Heart left ventricle (tissue), 16 donors: ENCODE data around the gene LCE4A. TPM values are rescaled to one million over a fixed set of nuclear protein-coding genes. Genes with fewer than 3 reads are reported as not detected.

Source experiments
- ATAC-seq, 4 donors: fragments of 200-7000 bp; cut with Tn5 transposase; one replicate each; pipeline ENCODE4 v1.9.1; 2020 to 2022; ENCODE audit warnings: moderate library complexity in 4 of 4, mild to moderate bottlenecking in 3 of 4, moderate number of reproducible peaks in 1 of 4
- DNase-seq, 5 donors: peaks; one replicate each; pipeline ENCODE4 v3.0.0-alpha.2; 2020
- H3K27ac ChIP-seq, 12 donors: fragments of 200-600 bp; sonication (generic) in 4 of 12; one replicate each; pipeline versions ENCODE4 v1.5.0 to v1.8.0; 2016 to 2022; ENCODE audit warnings: mild to moderate bottlenecking in 2 of 12
- H3K27me3 ChIP-seq, 9 donors: fragments of 200-600 bp; sonication (generic) in 2 of 9; one replicate each; pipeline versions ENCODE4 v1.5.1 to v1.8.0; 2016 to 2022; ENCODE audit warnings: mild to moderate bottlenecking in 3 of 9
- H3K36me3 ChIP-seq, 9 donors: fragments of 200-600 bp; sonication (generic) in 2 of 9; one replicate each; pipeline versions ENCODE4 v1.5.0 to v1.8.0; 2018 to 2022; ENCODE audit warnings: mild to moderate bottlenecking in 2 of 9
- H3K4me1 ChIP-seq, 12 donors: fragments of 200-600 bp; sonication (generic) in 4 of 12; one replicate each; pipeline versions ENCODE4 v1.5.0 to v1.8.0; 2016 to 2022; ENCODE audit warnings: mild to moderate bottlenecking in 3 of 12
- H3K4me3 ChIP-seq, 12 donors: fragments of 200-600 bp; sonication (generic) in 4 of 12; one replicate each; pipeline versions ENCODE4 v1.5.0 to v1.8.0; 2017 to 2022; ENCODE audit warnings: mild to moderate bottlenecking in 9 of 12, moderate library complexity in 4 of 12
- H3K9me3 ChIP-seq, 12 donors: fragments of 200-600 bp; sonication (generic) in 4 of 12; one replicate each; pipeline versions ENCODE4 v1.5.0 to v1.8.0; 2016 to 2022; ENCODE audit warnings: mild to moderate bottlenecking in 1 of 12
- POLR2A ChIP-seq, 2 donors: fragments of 450-650 bp; IDR thresholded peaks; one replicate each; pipeline ENCODE4 v1.6.1; 2017; ENCODE audit warnings: antibody characterized with exemption in 2 of 2, mild to moderate bottlenecking in 2 of 2, moderate library complexity in 2 of 2
- WGBS, 4 donors: extraction: QIAGEN DNeasy Blood & Tissue Kit in 2 of 4; methylation state at CpG; one replicate each; pipeline versions ENCODE4 v1.1.5 to v1.1.7; 2013 to 2018; 5-methylcytosine and 5-hydroxymethylcytosine counted together
- intact Hi-C, 10 donors: fragments of 100-400 bp; cut with DNase I; formaldehyde crosslinking; loops; one replicate each; pipeline versions ENCODE4 v1.11.1 to v1.14.2; 2022
- polyA plus RNA-seq, 2 donors: library from polyadenylated mRNA; stranded (reverse); fragments of 200-250 nt; gene quantifications; one replicate each; pipeline ENCODE4 v1.2.3, GENCODE V29; 2013
- total RNA-seq, 9 donors: library from RNA; depleted of rRNA in 2 of 9; stranded (reverse); fragments of >200 nt in 2 of 9; fragmentation: NEBNext Ultra II Directional in 3 of 9; extraction: Animal tissue kit (Norgen Biotek cat#: 25700) in 3 of 9; gene quantifications; one replicate each; pipeline versions ENCODE4 v1.1.0 to v1.2.4, GENCODE V29; 2016 to 2023
- TF ChIP-seq, protein P1 (sequence below), 12 donors: fragments of 200-600 bp; sonication (generic) in 4 of 12; IDR thresholded peaks; one replicate each; pipeline versions ENCODE4 v1.5.0 to v1.8.0; 2018 to 2022; ENCODE audit warnings: antibody characterized with exemption in 12 of 12, mild to moderate bottlenecking in 5 of 12
- donor health status: ischemic (EF 13 %, LVEDD 7.1; RV severe dilation, severe dysfunction).
- donor health status: healthy with polysubstance abuse.
- donor health status: DM: no; HTN: yes; CAD: no.
- donor health status: DM: no; HTN: no; CAD: no.
- donor health status: ischemic (EF 25% LVEDD 6.9; RV normal size, moderate dysfunction).
- donor health status: ischemic (EF 25% LVEDD 5.7; RV mildly dilated, moderate dysfunction).
- donor health status: healthy.
- donor health status: DM: yes; HTN: yes; CAD: no.
- donor health status: ischemic (EF 35%, LVEDD 5.7; RV mildly dilated, moderate dysfunction).
- donor health status: nonischemic (EF 11% LVEDD 7.7; RV severe dilation, severe dysfunction).
- donor health status: DM: yes; HTN: yes; CAD: no.
- donor health status: PGD.
- donor health status: ischemic (EF 29% LVEDD 5.4; RV normal size, mild dysfunction).
- donor health status: nonischemic (EF 23%, LVEDD 6.1; RV moderate dilation, normal function).

The LCE4A gene
- total and polyA plus RNA-seq, 11 donors = not detected

DNA sequence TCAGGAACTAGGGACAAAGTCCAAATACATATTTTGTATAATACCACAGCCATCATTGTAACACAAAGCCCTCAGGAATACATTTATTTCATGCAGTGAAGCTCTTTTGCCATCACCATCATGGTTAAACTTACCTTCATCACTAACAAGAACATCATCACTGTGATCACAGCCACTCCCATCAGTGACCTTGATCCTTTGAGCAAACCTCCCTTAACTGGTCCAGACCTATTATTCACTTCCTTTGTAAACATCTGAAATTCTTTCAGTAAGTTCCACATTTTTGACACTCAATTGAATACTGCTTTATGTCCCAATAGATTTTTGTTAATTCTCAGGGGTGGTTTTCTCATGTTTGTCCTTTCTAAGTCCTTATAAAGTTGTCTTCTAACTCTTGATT is 33.7 kb downstream of the LCE4A start:
- Histone ChIP-seq H3K9me3 (no peaks in the 10 kb centered on the region), H3K4me3 (no peak overlapping the region), H3K4me1 (no peaks in the 10 kb centered on the region), H3K27ac (no peak overlapping the region), H3K27me3 (peaks cover 0 to 4% (median 0%) of the 10 kb centered on the region in 9 donors), H3K36me3 (no peaks in the 10 kb centered on the region)
- TF ChIP-seq, protein P1, sequence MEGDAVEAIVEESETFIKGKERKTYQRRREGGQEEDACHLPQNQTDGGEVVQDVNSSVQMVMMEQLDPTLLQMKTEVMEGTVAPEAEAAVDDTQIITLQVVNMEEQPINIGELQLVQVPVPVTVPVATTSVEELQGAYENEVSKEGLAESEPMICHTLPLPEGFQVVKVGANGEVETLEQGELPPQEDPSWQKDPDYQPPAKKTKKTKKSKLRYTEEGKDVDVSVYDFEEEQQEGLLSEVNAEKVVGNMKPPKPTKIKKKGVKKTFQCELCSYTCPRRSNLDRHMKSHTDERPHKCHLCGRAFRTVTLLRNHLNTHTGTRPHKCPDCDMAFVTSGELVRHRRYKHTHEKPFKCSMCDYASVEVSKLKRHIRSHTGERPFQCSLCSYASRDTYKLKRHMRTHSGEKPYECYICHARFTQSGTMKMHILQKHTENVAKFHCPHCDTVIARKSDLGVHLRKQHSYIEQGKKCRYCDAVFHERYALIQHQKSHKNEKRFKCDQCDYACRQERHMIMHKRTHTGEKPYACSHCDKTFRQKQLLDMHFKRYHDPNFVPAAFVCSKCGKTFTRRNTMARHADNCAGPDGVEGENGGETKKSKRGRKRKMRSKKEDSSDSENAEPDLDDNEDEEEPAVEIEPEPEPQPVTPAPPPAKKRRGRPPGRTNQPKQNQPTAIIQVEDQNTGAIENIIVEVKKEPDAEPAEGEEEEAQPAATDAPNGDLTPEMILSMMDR (IDR thresholded peaks at IDR 0.05) = no peak
- no peak for TF ChIP-seq POLR2A (IDR thresholded peaks at IDR 0.05)
- DNase-seq (no peak), ATAC-seq (no peak)
- intact Hi-C loops = no loop called here

- Histone ChIP-seq H3K27ac (no peak overlapping the region), H3K36me3 (no peaks in the 10 kb centered on the region), H3K4me1 (no peaks in the 10 kb centered on the region), H3K4me3 (no peak overlapping the region), H3K27me3 (peaks cover 0 to 7% (median 0%) of the 10 kb centered on the region in 9 donors), H3K9me3 (no peaks in the 10 kb centered on the region)
- WGBS, 4 donors = 57 to 66% (median 63%) methylated on average over 2 of the region's 2 CpGs
- ATAC-seq (no peak), DNase-seq (no peak)
- no peak for TF ChIP-seq POLR2A (IDR thresholded peaks at IDR 0.05)
- TF ChIP-seq, protein P1 (IDR thresholded peaks at IDR 0.05) = no peak
- intact Hi-C loops = no loop called here
Measured at GRCh38 chr1:152743371-152744145, 35.6 kb downstream of the LCE4A start.

DNA sequence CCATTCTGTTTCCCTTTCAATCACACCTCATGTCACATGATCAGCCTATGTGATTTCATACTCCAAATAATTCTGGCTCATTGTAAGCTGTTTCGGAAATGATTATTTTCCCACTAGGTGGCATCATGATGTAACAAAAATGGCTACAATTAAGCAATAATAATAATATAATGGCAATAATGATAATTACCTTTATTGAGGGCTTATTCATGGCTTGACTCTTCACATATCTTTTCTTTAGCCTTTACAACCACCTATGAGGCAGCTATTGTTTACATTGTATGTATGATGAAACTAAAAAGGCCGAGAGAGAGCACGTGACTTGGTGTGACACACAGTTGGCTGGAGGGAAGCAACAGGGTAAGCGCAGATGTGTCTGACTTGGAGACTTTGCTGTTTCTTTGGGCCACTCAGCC is 37.3 kb downstream of the LCE4A start:
- TF ChIP-seq, protein P1 (IDR thresholded peaks at IDR 0.05) = no peak
- TF ChIP-seq POLR2A (IDR thresholded peaks at IDR 0.05) = no peak
- 83 to 87% (median 83%) methylated on average over 4 of the region's 4 CpGs for WGBS, 4 donors
- Histone ChIP-seq H3K4me1 (no peaks in the 10 kb centered on the region), H3K4me3 (no peak overlapping the region), H3K27me3 (peaks cover 0 to 7% (median 0%) of the 10 kb centered on the region in 9 donors), H3K36me3 (no peaks in the 10 kb centered on the region), H3K9me3 (no peaks in the 10 kb centered on the region), H3K27ac (no peak overlapping the region)
- DNase-seq = no peak
- no peak for ATAC-seq
- intact Hi-C loops = no loop called here

GRCh38 chr1:152745765-152746444 is 37.9 kb downstream of the LCE4A start:
- DNase-seq (no peak), ATAC-seq (no peak)
- Histone ChIP-seq H3K9me3 (no peaks in the 10 kb centered on the region), H3K36me3 (no peaks in the 10 kb centered on the region), H3K4me3 (no peak overlapping the region), H3K4me1 (no peaks in the 10 kb centered on the region), H3K27me3 (peaks cover 0 to 12% (median 0%) of the 10 kb centered on the region in 9 donors), H3K27ac (no peak overlapping the region)
- intact Hi-C loops = no loop called here
- 77 to 84% (median 81%) methylated on average over 6 of the region's 6 CpGs for WGBS, 4 donors
- TF ChIP-seq POLR2A (IDR thresholded peaks at IDR 0.05) = no peak
- TF ChIP-seq, protein P1 (IDR thresholded peaks at IDR 0.05) = no peak
